IMR-90 (cell line): Measurements from ENCODE around the gene CPLX4. TPM values are rescaled to one million over a fixed set of nuclear protein-coding genes. Genes with fewer than 3 reads are reported as not detected.

Experiments
- ATAC-seq: fragments of 200-7000 bp; cut with Tn5 transposase; 2 replicates; pipeline ENCODE4 v1.9.1; 2020; ENCODE audit warnings: low read depth, mild to moderate bottlenecking, moderate library complexity
- BruUV-seq: library from RNA; stranded (reverse); fragments of 400-500 nt; replicated peaks from 2 replicates; lab custom pipeline; 2021; lab: Mats Ljungman, UMichigan
- CTCF ChIA-PET: fragments of 300-600 bp; formaldehyde crosslinking; extraction: SDS; loops from one replicate; lab custom pipeline; 2021; ENCODE audit warnings: antibody characterized with exemption; lab: Yijun Ruan, JAX
- POLR2A ChIA-PET: fragments of 300-600 bp; sonication (Branson Sonifier 250); formaldehyde crosslinking; loops from one replicate; lab custom pipeline; 2022; ENCODE audit warnings: antibody characterized with exemption; ENCODE audit not compliant: unreplicated experiment; lab: Charles Lee
- DNase-seq: peaks from one replicate; pipeline ENCODE4 v3.0.0; 2013
- H2AFZ ChIP-seq: replicated peaks from 2 replicates; pipeline ENCODE3; 2013; ENCODE audit warnings: low read length, mild to moderate bottlenecking; ENCODE audit not compliant: poor library complexity
- H2AK5ac ChIP-seq: 2 replicates; pipeline ENCODE4 v1.6.1; 2013; ENCODE audit warnings: low read depth, low read length, inconsistent platforms
- H2AK9ac ChIP-seq: replicated peaks from 2 replicates; pipeline ENCODE3; 2013; ENCODE audit warnings: mild to moderate bottlenecking, low read depth, low read length, moderate library complexity; ENCODE audit not compliant: poor library complexity
- H2BK120ac ChIP-seq: 2 replicates; pipeline ENCODE4 v1.6.1; 2013; ENCODE audit warnings: low read depth, low read length, inconsistent platforms
- H2BK15ac ChIP-seq: 3 replicates; pipeline ENCODE4 v1.6.1; 2013; ENCODE audit warnings: low read depth, low read length, inconsistent platforms
- H2BK20ac ChIP-seq: 2 replicates; pipeline ENCODE4 v1.6.1; 2013; ENCODE audit warnings: low read depth, mild to moderate bottlenecking, inconsistent platforms, low read length, moderate library complexity
- H2BK5ac ChIP-seq: 2 replicates; pipeline ENCODE4 v1.6.1; 2013; ENCODE audit warnings: mild to moderate bottlenecking, low read depth, low read length, inconsistent platforms; ENCODE audit not compliant: poor library complexity, severe bottlenecking
- H3K14ac ChIP-seq: replicated peaks from 2 replicates; pipeline ENCODE4 v1.6.1; 2013; ENCODE audit warnings: low read depth, low read length, inconsistent platforms
- H3K18ac ChIP-seq: 2 replicates; pipeline ENCODE4 v1.6.1; 2013; ENCODE audit warnings: low read depth, low read length, control low read depth
- H3K23ac ChIP-seq: 2 replicates; pipeline ENCODE4 v1.6.1; 2013; ENCODE audit warnings: low read depth, low read length, inconsistent platforms
- H3K27ac ChIP-seq: 2 replicates; pipeline ENCODE4 v1.5.1; 2013; ENCODE audit warnings: mild to moderate bottlenecking, control low read depth, low read length; ENCODE audit not compliant: insufficient read depth
- H3K27me3 ChIP-seq: 2 replicates; pipeline ENCODE4 v1.6.1; 2013; ENCODE audit warnings: low read length; ENCODE audit not compliant: control insufficient read depth, insufficient read depth
- H3K36me3 ChIP-seq: 2 replicates; pipeline ENCODE4 v1.6.1; 2013; ENCODE audit warnings: low read length, mixed read lengths; ENCODE audit not compliant: control insufficient read depth, insufficient read depth
- H3K4ac ChIP-seq: 2 replicates; pipeline ENCODE4 v1.6.1; 2013; ENCODE audit warnings: low read depth, low read length, inconsistent platforms
- H3K4me1 ChIP-seq: 2 replicates; pipeline ENCODE4 v1.6.1; 2013; ENCODE audit warnings: low read length, mixed read lengths; ENCODE audit not compliant: control insufficient read depth, insufficient read depth
- H3K4me2 ChIP-seq: 2 replicates; pipeline ENCODE4 v1.6.1; 2013; ENCODE audit warnings: low read depth, mild to moderate bottlenecking, control low read depth, low read length, moderate library complexity
- H3K4me3 ChIP-seq: 2 replicates; pipeline ENCODE4 v1.5.1; 2013; ENCODE audit warnings: low read depth, mild to moderate bottlenecking, control low read depth, low read length, moderate library complexity; ENCODE audit not compliant: insufficient read depth
- H3K56ac ChIP-seq: 2 replicates; pipeline ENCODE4 v1.6.1; 2013; ENCODE audit warnings: low read length, inconsistent platforms; ENCODE audit not compliant: insufficient read depth; ENCODE audit errors: extremely low read depth
- H3K79me1 ChIP-seq, 2 experiments: 2 replicates each; pipeline ENCODE4 v1.6.1; 2013; ENCODE audit warnings: low read length in 2 of 2, inconsistent platforms in 1 of 2, low read depth in 1 of 2
- H3K9ac ChIP-seq: 2 replicates; pipeline ENCODE4 v1.6.1; 2013; ENCODE audit warnings: low read depth, low read length, control low read depth
- H3K9me1 ChIP-seq: 2 replicates; pipeline ENCODE4 v1.6.1; 2013; ENCODE audit warnings: low read length, inconsistent platforms; ENCODE audit not compliant: insufficient read depth
- H3K9me3 ChIP-seq: 2 replicates; pipeline ENCODE4 v1.6.1; 2013; ENCODE audit warnings: low read length; ENCODE audit not compliant: control insufficient read depth, insufficient read depth
- H4K20me1 ChIP-seq: 2 replicates; pipeline ENCODE4 v1.6.1; 2013; ENCODE audit warnings: low read length, inconsistent platforms; ENCODE audit not compliant: insufficient read depth
- H4K5ac ChIP-seq: 2 replicates; pipeline ENCODE4 v1.6.1; 2013; ENCODE audit warnings: mild to moderate bottlenecking, low read depth, low read length, control low read depth
- H4K8ac ChIP-seq, 2 experiments: 2 replicates each; pipeline ENCODE4 v1.6.1; 2013; ENCODE audit warnings: low read depth in 2 of 2, low read length in 2 of 2, control low read depth in 1 of 2, inconsistent platforms in 1 of 2
- H4K91ac ChIP-seq: 2 replicates; pipeline ENCODE4 v1.6.1; 2013; ENCODE audit warnings: low read depth, low read length, inconsistent platforms; ENCODE audit not compliant: insufficient read depth
- BHLHE40 ChIP-seq: fragments of 150-350 bp; IDR thresholded peaks from 2 replicates; pipeline ENCODE4 v1.6.1; 2016; ENCODE audit warnings: mild to moderate bottlenecking, low read depth, low read length
- NFE2L2 ChIP-seq: fragments of 150-350 bp; IDR thresholded peaks from 2 replicates; pipeline ENCODE4 v1.6.1; 2016; ENCODE audit warnings: low read depth, mild to moderate bottlenecking, low read length
- POLR2A ChIP-seq: IDR thresholded peaks from 2 replicates; pipeline ENCODE4 v1.6.1; 2012; ENCODE audit warnings: mild to moderate bottlenecking, low read depth, low read length
- RFX5 ChIP-seq: IDR thresholded peaks from 2 replicates; pipeline ENCODE4 v1.8.0; 2012; ENCODE audit warnings: low read depth, mild to moderate bottlenecking, low read length, moderate library complexity
- WGBS, 2 experiments: methylation state at CpG; one replicate each; pipeline versions ENCODE4 v1.1.5 to v1.1.7; 2013; ENCODE audit warnings: missing lambda C conversion rate in 2 of 2; ENCODE audit not compliant: insufficient read length in 1 of 2; ENCODE audit errors: extremely low coverage in 2 of 2; 5-methylcytosine and 5-hydroxymethylcytosine counted together
- dilution Hi-C: fragments of 300-500 bp; cut with HindIII; formaldehyde crosslinking; loops from one replicate; pipeline ENCODE4 v1.14.3; 2018; ENCODE audit warnings: low sequenced_read_pairs; ENCODE audit not compliant: unreplicated experiment
- in situ Hi-C: fragments of 300-500 bp; cut with MboI; formaldehyde crosslinking; loops from 3 replicates; pipeline ENCODE4 v1.14.3; 2019; ENCODE audit warnings: low sequenced_read_pairs, inconsistent platforms, mixed read lengths
- intact Hi-C: fragments of 100-400 bp; cut with micrococcal nuclease; formaldehyde crosslinking; loops from 2 replicates; pipeline ENCODE4 v1.10.0; 2022
- polyA plus RNA-seq, 3 experiments: library from polyadenylated mRNA; depleted of rRNA; stranded (reverse); fragments of >200 nt; gene quantifications; 2 replicates each; pipeline ENCODE4 v1.2.3, GENCODE V29; 2012; ENCODE audit warnings: low replicate concordance in 1 of 3
- total RNA-seq: library from RNA; depleted of rRNA; stranded (reverse); fragments of >200 nt; gene quantifications from 2 replicates; pipeline ENCODE4 v1.2.3, GENCODE V29; 2012

The CPLX4 gene
- total and polyA plus RNA-seq, 2 of the 4 experiments (the other 2 are of a cell fraction) = not detected

DNA sequence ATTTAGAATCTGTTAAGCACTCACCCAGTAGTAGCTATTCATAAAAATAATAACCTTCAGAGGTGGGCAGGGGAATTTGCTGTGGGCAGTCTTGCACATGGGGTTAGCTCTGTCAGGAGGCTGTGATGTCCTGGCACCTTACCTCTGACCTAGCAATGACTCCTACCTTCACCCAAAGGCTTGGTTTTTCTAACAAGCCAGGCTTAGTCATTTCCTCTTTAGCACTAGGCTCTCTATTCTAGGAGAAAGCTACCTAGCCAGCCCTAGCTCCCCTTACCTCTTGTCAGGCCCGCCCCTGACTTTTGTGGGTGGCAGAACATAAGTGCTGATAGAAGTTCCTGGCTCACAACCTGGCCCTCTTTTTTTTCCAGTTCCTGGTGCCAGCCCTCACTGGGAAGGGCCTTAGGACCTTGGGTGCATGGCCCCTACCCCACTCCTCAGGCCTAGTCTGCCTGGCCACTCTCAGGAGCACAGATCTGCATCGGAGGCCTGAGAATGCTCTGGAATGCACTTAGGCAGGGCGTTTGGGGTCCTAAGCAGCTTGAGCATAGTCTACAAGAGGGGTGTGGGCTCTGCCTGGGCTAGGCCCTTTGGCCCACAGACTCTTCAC lies 17.7 kb downstream of the CPLX4 start:
- TF ChIP-seq NFE2L2 = no peak
- TF ChIP-seq POLR2A = no peak
- TF ChIP-seq RFX5 = no peak
- TF ChIP-seq BHLHE40 = no peak
- no peaks in the 10 kb centered on the region for H3K9me1 ChIP-seq
- no peak overlapping the region for H2BK120ac ChIP-seq
- H2AFZ ChIP-seq = no peak overlapping the region
- no peak overlapping the region for H3K27ac ChIP-seq
- no peak overlapping the region for H3K4me3 ChIP-seq
- H4K5ac ChIP-seq = no peak overlapping the region
- no peak overlapping the region for H2BK5ac ChIP-seq
- H2BK15ac ChIP-seq = no peak overlapping the region
- H3K56ac ChIP-seq = no peak overlapping the region
- no peak overlapping the region for H3K4ac ChIP-seq
- DNase-seq (no peak), ATAC-seq (no peak)
- no peak overlapping the region for H3K9ac ChIP-seq
- H2BK20ac ChIP-seq = no peak overlapping the region
- H2AK5ac ChIP-seq = no peak overlapping the region
- H3K23ac ChIP-seq = no peak overlapping the region
- POLR2A ChIA-PET = no interaction called here
- H3K36me3 ChIP-seq = no peaks in the 10 kb centered on the region
- dilution Hi-C loops = no loop called here
- WGBS, 2 experiments = no CpG with 5 or more reads among the region's 3 CpGs
- no peaks in the 10 kb centered on the region for H3K79me1 ChIP-seq
- no peaks in the 10 kb centered on the region for H3K9me3 ChIP-seq
- H4K91ac ChIP-seq = no peak overlapping the region
- H3K4me2 ChIP-seq = no peak overlapping the region
- H3K4me1 ChIP-seq = no peaks in the 10 kb centered on the region
- H4K8ac ChIP-seq = no peak overlapping the region
- no TSS peak for BruUV-seq
- in situ Hi-C loops = no loop called here
- H2AK9ac ChIP-seq = no peak overlapping the region
- no peaks in the 10 kb centered on the region for H4K20me1 ChIP-seq
- CTCF ChIA-PET = interaction anchor here (0.7 to 4.4 kb wide), 2 partner anchors 10 to 102 kb away, joined by 3 to 21 read pairs; no protein-coding TSS in a partner anchor
- no peak overlapping the region for H3K14ac ChIP-seq
- H3K27me3 ChIP-seq = peaks cover 63% of the 10 kb centered on the region
- intact Hi-C loops = no loop called here
- no peak overlapping the region for H3K18ac ChIP-seq
